AG08395 (cell line): Measurements from ENCODE around the gene C6orf62.
"Not testable (repeated sequence)": the region's sequence is repeated elsewhere in the genome, so short reads cannot be mapped to it uniquely, and the experiment has no call there.

Source experiments
- DNase-seq: peaks from one replicate; pipeline ENCODE4 v3.0.0; 2012; ENCODE audit warnings: mixed read lengths, low spot score

The C6orf62 gene

GRCh38 chr6:24719125-24719971 lies at the start of gene C6orf62:
TSS of gene C6orf62 (minus strand) at chr6:24719154. CDS start at chr6:24718668, 486 bp downstream.
- peak; percentile 11 for DNase-seq

DNA sequence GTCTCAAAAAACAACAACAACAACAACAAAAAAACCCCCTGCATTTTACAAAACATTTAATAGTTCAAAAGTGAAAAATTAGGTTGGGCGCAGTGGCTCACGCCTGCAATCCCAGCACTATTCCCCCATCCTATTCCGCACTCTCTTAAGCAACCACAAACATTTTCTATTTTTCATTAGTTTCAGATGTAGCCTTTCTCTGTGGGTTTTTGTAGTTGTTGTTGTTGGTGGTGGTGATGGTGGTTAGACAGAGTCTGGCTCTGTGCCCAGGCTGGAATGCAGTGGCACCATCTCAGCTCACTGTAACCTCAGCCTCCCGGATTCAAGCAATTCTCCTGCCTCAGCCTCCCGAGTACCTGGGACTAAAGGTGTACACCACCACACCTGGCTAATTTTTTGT lies 49.4 kb upstream of the C6orf62 start:
- DNase-seq = peak; percentile 52

DNA sequence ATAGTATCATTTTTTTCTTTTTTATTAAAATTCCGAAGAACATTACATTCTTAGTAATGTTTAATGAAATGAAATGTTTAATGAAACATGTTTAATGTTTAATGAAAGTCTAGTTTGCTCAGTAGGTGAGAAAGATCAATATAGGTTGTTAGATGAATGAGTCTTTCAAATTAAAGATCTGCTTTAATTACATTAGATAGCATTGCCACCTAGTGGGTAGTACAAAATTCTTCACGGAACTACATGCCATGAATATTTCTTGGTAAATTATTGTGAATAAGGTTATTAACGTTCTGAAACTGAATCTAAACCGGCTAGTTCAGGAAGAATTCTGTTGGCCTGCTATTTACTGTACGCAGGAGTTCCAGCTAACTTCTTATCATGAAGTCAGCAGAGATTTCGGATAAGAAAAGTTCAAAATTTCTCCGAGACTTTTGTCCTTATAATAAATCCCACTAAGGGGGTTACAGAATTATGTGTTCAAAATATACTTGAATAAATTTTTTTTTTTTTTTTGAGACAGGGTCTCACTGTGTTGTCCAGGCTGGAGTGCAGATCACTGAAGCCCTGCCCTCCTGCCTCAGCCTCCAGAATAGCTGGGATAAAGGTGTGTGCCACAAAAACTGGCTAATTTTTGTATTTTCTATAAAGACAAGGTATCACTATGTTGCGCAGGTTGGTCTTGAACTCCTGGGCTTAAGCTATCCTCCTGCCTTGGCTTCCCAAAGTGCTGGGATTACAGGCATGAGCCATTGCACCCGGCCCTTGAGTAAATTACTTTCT lies 47.9 kb upstream of the C6orf62 start:
- peak; percentile 50 for DNase-seq

- not testable (repeated sequence) for DNase-seq
Observed at GRCh38 chr6:24765968-24766367, 47.0 kb upstream of the C6orf62 start.

- DNase-seq = not testable (repeated sequence)
Observed at GRCh38 chr6:24764833-24765828, 46.2 kb upstream of the C6orf62 start.

DNA sequence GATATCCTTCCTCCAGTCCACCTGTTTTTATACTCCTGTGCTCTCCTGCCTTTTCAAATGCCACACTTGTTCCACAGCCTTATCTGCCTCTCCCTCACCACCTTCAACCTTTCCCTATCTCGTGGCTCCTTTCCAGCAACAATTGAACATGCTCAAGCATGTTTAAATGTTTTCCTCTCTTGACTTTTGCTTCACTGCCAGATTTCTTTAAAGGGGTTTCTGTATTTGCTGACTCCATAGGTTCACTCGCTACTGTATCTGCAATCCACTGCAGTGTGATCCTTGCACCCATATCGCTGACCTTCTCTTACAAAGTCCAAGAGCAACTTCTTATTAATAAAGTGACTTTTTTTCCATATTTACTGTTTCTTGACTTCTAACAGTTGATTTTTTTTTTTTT lies 44.6 kb upstream of the C6orf62 start:
- DNase-seq = no peak

GRCh38 chr6:24761851-24762250 lies 42.9 kb upstream of the C6orf62 start:
- no peak for DNase-seq

DNA sequence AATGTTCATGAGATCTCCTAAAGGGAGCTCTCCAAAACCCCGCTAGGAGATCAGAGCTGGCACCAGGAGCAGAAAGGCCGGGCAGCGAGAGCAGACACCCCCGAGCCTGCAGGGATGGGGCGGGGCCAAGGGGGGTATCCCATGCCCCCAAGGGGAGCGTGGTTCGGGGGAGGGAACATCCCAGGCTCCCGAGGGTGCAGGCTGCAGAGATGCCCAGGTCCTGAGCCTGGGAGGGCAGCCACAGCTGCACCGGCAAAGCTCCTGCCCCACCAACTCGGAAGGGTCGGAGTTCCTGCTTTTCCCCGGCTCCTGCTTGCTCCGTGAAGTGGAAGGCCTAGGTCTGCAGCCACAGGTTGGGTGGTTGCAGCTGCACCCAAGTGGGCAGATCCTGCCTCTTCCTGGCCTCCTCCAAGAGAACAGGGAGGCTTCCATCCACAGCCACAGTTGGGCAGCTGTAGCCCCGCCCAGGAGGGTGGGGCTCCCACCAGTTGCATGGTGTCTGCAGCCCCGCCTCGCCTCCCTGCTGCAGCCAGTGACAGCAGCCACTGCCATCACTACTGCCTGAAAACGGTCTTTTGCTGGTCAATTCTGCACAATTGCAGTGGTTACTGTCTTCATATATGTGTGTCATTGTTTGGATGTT lies 42.4 kb upstream of the C6orf62 start:
- no peak for DNase-seq

- DNase-seq = no peak
Observed at GRCh38 chr6:24760210-24760609, 41.3 kb upstream of the C6orf62 start.

DNA sequence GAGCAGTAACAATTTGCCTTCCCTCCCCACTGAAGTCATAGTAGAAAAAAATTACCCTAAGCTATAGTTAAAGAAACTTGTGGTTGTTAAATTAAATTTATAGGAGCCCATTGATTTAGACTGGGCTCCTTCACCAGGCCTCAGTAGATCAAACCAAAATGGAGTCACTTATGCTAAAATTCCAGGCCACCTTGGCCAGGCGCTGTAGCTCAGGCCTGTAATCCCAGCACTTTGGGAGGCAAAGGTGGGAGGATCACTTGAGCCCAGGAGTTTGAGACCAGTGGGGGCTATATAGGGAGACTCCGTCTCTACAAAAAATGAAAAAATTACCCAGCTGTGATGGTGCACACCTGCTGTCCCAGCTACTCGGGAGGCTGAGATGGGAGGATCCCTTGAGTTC lies 40.8 kb upstream of the C6orf62 start:
- DNase-seq = no peak

- DNase-seq = no peak
Observed at GRCh38 chr6:24757611-24758010, 38.7 kb upstream of the C6orf62 start.

- DNase-seq = no peak
Observed at GRCh38 chr6:24755279-24755678, 36.3 kb upstream of the C6orf62 start.

DNA sequence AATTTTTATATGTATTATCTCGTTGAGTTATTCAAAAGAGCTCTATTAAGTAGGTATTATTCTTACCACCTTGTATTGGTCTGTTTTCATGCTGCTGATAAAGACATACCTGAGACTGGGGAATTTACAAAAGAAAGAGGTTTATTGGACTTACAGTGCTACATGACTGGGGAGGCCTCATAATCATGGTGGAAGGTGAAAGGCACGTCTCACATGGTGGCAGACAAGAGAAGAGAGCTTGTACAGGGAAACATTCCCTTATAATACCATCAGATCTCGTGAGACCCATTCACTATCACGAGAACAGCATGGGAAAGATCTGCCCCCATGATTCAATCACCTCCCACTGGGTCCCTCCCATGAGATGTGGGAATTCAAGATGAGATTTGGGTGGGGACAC lies 35.4 kb upstream of the C6orf62 start:
- not testable (repeated sequence) for DNase-seq

GRCh38 chr6:24753545-24753944 lies 34.6 kb upstream of the C6orf62 start:
- no peak for DNase-seq

DNA sequence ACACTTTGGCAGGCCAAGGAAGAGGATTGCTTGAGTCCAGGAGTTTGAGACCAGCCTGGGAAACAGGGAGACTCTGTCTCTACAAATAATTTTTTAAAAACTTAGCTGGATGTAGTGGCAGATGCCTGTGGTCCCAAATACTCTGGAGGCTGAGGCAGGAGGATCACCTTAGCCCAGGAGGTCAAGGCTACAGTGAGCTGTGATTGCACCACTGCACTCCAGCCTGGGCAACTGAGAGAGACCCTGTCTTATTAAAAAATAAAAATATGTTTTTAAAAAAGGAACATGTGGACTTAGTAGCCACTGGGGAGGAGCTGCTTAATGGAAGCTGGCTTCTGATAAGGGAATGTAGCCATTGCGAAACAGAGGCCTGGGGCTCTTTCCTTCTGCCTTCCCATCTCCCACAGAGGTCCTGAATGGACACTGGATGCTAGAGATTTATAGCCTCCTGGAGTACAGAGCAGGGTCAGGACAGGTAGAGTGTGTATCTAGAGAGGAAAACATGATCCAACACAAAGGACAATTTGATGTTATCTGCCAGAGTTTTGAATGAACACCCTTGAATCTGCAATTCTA lies 34.1 kb upstream of the C6orf62 start:
- DNase-seq = no peak

DNA sequence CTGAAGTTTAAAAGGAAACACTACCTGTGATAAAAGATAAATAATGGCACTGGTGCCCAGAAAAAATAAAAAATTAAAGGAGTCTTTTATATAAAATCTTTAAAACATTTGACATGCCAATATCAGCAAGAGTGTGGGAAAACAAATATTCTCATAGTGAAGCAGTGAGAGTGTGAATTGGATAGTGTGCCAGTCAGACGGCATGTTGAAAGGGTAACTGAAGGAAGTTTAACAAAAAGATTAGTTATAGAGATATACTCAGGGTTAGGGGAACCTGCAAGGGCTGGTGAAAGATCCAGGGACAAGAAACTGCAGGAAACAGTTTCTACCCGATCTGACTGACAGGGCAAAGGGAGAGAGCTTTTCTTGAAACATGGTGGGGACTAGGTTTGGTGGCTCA lies 33.5 kb upstream of the C6orf62 start:
- no peak for DNase-seq

- not testable (repeated sequence) for DNase-seq
Observed at GRCh38 chr6:24750878-24751277, 31.9 kb upstream of the C6orf62 start.

GRCh38 chr6:24749297-24749696 lies 30.3 kb upstream of the C6orf62 start:
- no peak for DNase-seq

- DNase-seq = no peak
Observed at GRCh38 chr6:24744911-24745310, 26.0 kb upstream of the C6orf62 start.

GRCh38 chr6:24743944-24744335 lies 25.0 kb upstream of the C6orf62 start:
- no peak for DNase-seq
